Upper lobe of right lung (tissue), 1 donor: ENCODE data around the gene TRAF1. TPM values are rescaled to one million over a fixed set of nuclear protein-coding genes. Genes with fewer than 3 reads are reported as not detected.

ENCODE experiments used
- ATAC-seq: fragments of 200-7000 bp; cut with Tn5 transposase; one replicate; pipeline ENCODE4 v1.9.1; 2020; ENCODE audit warnings: mild to moderate bottlenecking, moderate library complexity
- DNase-seq: peaks from one replicate; pipeline ENCODE4 v3.0.0-alpha.2; 2020
- H3K27ac ChIP-seq: fragments of 200-600 bp; one replicate; pipeline ENCODE4 v1.8.0; 2022
- H3K27me3 ChIP-seq: fragments of 200-600 bp; one replicate; pipeline ENCODE4 v1.8.0; 2022; ENCODE audit warnings: mild to moderate bottlenecking
- H3K36me3 ChIP-seq: fragments of 200-600 bp; one replicate; pipeline ENCODE4 v1.8.0; 2022
- H3K4me1 ChIP-seq: fragments of 200-600 bp; one replicate; pipeline ENCODE4 v1.8.0; 2022
- H3K4me3 ChIP-seq: fragments of 200-600 bp; one replicate; pipeline ENCODE4 v1.8.0; 2022; ENCODE audit warnings: mild to moderate bottlenecking
- H3K9me3 ChIP-seq: fragments of 200-600 bp; one replicate; pipeline ENCODE4 v1.8.0; 2022
- intact Hi-C: fragments of 100-400 bp; cut with DNase I; formaldehyde crosslinking; loops from one replicate; pipeline ENCODE4 v1.11.0; 2022
- total RNA-seq: library from RNA; stranded (reverse); fragmentation: NEBNext Ultra II Directional; extraction: Animal tissue kit (Norgen Biotek cat#: 25700); gene quantifications from one replicate; pipeline ENCODE4 v1.2.1, GENCODE V29; 2021
- TF ChIP-seq, protein P1 (sequence below): fragments of 200-600 bp; IDR thresholded peaks from one replicate; pipeline ENCODE4 v1.8.0; 2022; ENCODE audit warnings: antibody characterized with exemption
- donor health status: DM: no; HTN: yes; CAD: no; lungs with severe emphysema.

Gene TRAF1
- total RNA-seq, 1 donor from 2014 or later, result 6.0 TPM

DNA sequence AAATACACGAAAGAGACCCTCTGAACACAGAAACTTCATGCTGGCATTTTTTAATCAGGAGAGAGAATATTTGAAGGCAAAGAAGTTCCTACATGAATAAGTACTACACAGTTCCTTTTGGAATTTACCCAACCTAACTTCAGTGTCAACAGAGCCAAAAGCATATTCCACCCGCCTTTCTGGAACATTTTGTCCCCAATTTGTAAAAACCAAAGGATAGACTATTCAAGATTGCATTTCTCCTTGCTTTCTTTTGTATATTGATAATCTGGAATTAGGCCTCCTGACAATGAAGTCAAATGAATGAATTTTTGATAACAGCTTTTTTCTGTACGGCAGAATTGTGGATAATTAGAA is 39.4 kb upstream of the TRAF1 start:
- no peaks in the 10 kb centered on the region for H3K27me3 ChIP-seq
- TF ChIP-seq, protein P1, sequence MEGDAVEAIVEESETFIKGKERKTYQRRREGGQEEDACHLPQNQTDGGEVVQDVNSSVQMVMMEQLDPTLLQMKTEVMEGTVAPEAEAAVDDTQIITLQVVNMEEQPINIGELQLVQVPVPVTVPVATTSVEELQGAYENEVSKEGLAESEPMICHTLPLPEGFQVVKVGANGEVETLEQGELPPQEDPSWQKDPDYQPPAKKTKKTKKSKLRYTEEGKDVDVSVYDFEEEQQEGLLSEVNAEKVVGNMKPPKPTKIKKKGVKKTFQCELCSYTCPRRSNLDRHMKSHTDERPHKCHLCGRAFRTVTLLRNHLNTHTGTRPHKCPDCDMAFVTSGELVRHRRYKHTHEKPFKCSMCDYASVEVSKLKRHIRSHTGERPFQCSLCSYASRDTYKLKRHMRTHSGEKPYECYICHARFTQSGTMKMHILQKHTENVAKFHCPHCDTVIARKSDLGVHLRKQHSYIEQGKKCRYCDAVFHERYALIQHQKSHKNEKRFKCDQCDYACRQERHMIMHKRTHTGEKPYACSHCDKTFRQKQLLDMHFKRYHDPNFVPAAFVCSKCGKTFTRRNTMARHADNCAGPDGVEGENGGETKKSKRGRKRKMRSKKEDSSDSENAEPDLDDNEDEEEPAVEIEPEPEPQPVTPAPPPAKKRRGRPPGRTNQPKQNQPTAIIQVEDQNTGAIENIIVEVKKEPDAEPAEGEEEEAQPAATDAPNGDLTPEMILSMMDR, result no peak
- DNase-seq, result no peak
- no peaks in the 10 kb centered on the region for H3K4me1 ChIP-seq
- H3K27ac ChIP-seq, result peak overlapping the region; percentile 14
- peaks cover 10% of the 10 kb centered on the region for H3K36me3 ChIP-seq
- intact Hi-C loops, result no loop called here
- ATAC-seq, result no peak
- no peak overlapping the region for H3K4me3 ChIP-seq
- H3K9me3 ChIP-seq, result no peaks in the 10 kb centered on the region

DNA sequence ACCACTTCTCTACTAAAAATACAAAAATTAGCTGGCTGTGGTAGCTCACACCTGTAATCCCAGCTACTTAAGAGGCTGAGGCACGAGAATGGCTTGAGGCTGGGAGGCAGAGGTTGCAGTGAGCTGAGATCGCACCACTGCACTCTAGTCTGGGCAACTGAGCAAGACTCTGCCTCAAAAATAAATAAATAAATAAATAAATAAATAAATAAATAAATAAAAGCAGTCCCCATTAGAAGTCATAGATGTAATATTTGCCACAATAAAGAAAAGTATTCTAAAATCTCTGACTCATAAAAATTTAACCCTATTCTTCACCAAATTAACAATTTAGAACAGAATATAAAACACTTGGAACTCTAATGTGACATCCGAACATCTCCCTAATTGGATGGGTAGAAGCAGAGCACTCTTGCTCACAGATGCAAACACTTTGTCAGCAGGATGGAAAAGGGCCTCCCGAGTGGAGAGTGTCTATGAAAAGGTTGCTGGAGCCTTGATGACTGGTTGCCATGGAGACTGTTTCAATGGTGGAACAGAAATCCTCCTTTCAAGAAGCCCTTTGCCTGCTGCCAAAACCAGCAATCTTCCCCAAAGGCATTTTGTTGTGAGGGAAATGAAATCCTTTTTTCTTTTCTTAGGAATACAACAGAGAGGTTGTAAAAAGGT is 38.9 kb upstream of the TRAF1 start:
- H3K9me3 ChIP-seq, result no peaks in the 10 kb centered on the region
- DNase-seq, result no peak
- intact Hi-C loops, result no loop called here
- no peak overlapping the region for H3K4me3 ChIP-seq
- H3K36me3 ChIP-seq, result peaks cover 10% of the 10 kb centered on the region
- TF ChIP-seq, protein P1, result no peak
- no peaks in the 10 kb centered on the region for H3K27me3 ChIP-seq
- H3K4me1 ChIP-seq, result no peaks in the 10 kb centered on the region
- ATAC-seq, result no peak
- peak overlapping the region; percentile 14 for H3K27ac ChIP-seq

DNA sequence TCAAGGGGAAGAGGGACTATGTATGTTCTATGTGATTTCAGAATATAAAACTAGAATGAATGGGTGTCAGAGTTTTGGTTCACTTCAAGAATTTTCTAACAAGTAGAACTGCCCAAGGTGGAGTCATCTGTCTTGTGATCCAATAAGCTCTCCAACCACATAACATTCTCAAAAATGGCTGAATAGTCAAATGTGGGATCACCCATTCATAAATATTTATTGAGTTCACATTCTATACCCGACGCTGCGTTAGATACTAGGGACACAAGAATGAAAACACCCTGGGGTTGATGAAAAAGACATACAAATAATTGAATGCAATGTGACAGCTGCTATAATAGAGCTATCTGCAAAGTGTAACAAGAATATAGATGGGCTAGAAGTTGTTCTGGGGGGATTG is 35.3 kb upstream of the TRAF1 start:
- Histone ChIP-seq H3K27me3 (no peaks in the 10 kb centered on the region), H3K4me3 (no peak overlapping the region), H3K27ac (no peak overlapping the region), H3K36me3 (peaks cover 10% of the 10 kb centered on the region), H3K4me1 (no peaks in the 10 kb centered on the region), H3K9me3 (no peaks in the 10 kb centered on the region)
- ATAC-seq, result no peak
- intact Hi-C loops, result no loop called here
- TF ChIP-seq, protein P1, result no peak
- no peak for DNase-seq

DNA sequence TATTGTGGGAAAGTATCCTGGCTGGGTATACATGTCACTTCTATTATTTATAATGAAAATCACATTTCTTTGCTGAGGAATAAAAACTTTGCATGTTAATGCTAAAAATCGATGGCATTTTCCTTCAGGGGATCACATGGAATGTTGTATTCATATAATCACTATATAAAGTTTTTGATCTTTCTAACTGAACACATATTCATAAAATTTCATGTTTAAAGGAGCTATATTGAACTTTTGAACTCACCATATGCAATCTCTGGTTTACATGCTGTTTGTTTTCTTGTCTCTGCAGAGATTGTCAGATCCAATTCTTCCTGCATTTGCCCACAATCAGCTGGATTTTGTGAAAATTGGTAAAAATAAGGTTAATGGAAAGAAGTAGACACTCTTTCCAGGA is 33.4 kb upstream of the TRAF1 start:
- ATAC-seq (no peak), DNase-seq (no peak)
- no peak overlapping the region for H3K27ac ChIP-seq
- no peaks in the 10 kb centered on the region for H3K4me1 ChIP-seq
- no peak overlapping the region for H3K4me3 ChIP-seq
- H3K27me3 ChIP-seq, result no peaks in the 10 kb centered on the region
- intact Hi-C loops, result no loop called here
- no peaks in the 10 kb centered on the region for H3K9me3 ChIP-seq
- peaks cover 10% of the 10 kb centered on the region for H3K36me3 ChIP-seq
- TF ChIP-seq, protein P1, result no peak

DNA sequence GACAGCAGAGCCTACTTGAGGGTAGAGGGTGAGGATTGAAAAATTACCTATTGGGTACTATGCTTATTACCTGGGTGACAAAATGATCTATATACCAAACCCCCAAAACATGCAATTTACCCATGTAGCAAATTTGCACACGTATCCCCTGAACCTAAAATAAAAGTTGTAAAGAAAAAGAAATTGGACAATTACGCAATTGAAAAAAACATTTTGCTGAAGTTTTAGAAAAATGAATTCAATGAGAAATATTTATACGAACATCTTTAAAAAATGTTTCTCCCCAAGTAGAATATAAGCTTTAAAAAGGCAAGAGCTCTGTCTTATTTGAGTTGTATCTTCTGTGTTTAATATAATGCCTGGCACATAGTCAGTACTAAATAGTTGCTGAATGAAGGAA is 30.3 kb upstream of the TRAF1 start:
- intact Hi-C loops, result no loop called here
- ATAC-seq (no peak), DNase-seq (no peak)
- Histone ChIP-seq H3K4me1 (no peaks in the 10 kb centered on the region), H3K4me3 (no peak overlapping the region), H3K27me3 (no peaks in the 10 kb centered on the region), H3K27ac (no peak overlapping the region), H3K9me3 (no peaks in the 10 kb centered on the region), H3K36me3 (no peaks in the 10 kb centered on the region)
- TF ChIP-seq, protein P1, result no peak
